HG02970 (cell line): ENCODE results near the gene SHC1.
A peak's percentile ranks its signal among the peaks of the same experiment; 100 is the strongest.

Experiments
- ATAC-seq: cut with Tn5 transposase; IDR thresholded peaks from one replicate; pipeline ENCODE4 v1.9.1; 2021; ENCODE audit warnings: mild to moderate bottlenecking, moderate library complexity, moderate number of reproducible peaks; ENCODE audit not compliant: unreplicated experiment, low FRiP score

SHC1 gene

GRCh38 chr1:154959426-154959780 lies 11.1 kb downstream of the SHC1 start:
- ATAC-seq, result no peak

- ATAC-seq, result no peak
Observed at GRCh38 chr1:154958681-154959425, 11.7 kb downstream of the SHC1 start.

DNA sequence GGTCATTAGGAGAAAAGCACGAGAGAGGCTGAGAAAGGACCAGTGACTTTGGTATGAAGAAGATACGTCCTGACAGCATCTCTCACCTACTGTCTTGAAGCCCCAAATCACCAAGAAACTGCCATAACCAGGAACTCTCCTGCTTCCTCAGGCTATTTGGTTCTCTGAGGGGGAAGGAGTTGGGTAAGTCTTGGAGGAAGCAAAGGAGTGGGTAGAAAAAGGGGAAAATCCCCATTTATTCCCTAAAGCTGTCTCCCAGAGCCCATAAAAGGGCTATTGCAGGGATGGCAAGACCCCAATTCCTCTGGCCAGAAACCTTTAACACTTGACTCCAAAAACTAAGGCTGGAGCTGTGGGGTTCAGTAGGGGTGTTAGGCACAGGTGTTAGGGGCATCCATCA lies 12.5 kb downstream of the SHC1 start:
- ATAC-seq, result no peak

GRCh38 chr1:154957091-154957657 lies 13.4 kb downstream of the SHC1 start:
- no peak for ATAC-seq

- ATAC-seq, result no peak
Observed at GRCh38 chr1:154956544-154956941, 14.0 kb downstream of the SHC1 start.

- peak; percentile 65 for ATAC-seq
Observed at GRCh38 chr1:154955718-154956543, 14.6 kb downstream of the SHC1 start, which contains the start of gene PBXIP1. PBXIP1 (minus strand) TSS chr1:154956099; CDS start chr1:154953721, 2,378 bp downstream.

DNA sequence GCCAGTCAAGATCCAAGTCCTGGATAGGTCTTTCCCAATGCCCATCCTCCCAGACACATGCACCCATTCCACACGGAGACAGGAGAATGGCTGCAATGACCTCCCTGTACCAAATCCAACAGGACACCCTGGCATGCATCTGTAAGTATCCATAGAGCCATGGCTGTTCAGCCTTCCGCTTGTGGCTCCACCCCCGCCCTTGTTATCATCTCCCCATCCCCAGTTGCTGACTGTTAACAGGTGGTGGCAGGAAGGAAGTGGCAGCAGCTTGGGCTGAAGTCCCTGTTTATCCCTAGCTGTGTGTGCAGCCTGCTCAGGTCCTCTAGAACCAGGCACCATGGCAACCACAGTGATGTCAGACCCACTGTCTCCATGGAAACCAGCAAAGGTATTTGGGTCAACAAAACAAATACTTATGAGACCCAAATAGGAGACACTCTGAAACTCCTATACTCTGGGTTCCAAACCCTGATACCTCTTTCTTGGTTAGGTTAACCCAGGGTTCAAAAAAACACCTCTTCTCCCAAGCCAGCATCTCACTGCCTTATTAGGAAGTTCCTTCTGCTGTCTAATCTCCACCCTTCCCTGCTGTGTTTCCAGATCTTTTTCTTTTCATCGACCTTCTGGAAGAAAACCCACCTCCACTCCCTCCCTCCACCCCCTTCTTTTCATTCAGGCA lies 15.4 kb downstream of the SHC1 start:
- ATAC-seq, result peak; percentile 46

DNA sequence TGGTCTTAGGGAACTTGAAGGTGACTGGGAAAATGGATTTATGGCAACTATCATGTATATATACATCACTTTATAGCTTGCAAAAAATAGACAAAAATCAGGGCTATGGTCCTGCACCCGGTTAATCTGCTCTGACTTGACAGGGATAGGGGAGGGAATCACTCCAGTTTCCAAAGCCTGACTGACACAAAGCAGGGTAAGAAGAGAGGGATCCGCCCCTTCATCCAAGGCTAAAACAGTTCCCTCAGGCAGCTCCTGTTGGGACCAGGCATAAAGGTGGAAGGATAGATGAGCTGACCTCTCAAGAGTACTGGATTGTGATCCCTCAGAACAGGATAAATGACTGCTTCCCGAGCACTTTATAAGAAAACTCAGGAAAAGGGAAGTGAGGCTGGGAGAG lies 16.0 kb downstream of the SHC1 start:
- no peak for ATAC-seq

- ATAC-seq, result no peak
Observed at GRCh38 chr1:154953611-154954038, 16.9 kb downstream of the SHC1 start.

- no peak for ATAC-seq
Observed at GRCh38 chr1:154952664-154953063, 17.9 kb downstream of the SHC1 start.

- ATAC-seq, result no peak
Observed at GRCh38 chr1:154951901-154952657, 18.5 kb downstream of the SHC1 start.

GRCh38 chr1:154948079-154948478 lies 22.5 kb downstream of the SHC1 start:
- ATAC-seq, result no peak

- no peak for ATAC-seq
Observed at GRCh38 chr1:154945962-154946850, 24.3 kb downstream of the SHC1 start.

DNA sequence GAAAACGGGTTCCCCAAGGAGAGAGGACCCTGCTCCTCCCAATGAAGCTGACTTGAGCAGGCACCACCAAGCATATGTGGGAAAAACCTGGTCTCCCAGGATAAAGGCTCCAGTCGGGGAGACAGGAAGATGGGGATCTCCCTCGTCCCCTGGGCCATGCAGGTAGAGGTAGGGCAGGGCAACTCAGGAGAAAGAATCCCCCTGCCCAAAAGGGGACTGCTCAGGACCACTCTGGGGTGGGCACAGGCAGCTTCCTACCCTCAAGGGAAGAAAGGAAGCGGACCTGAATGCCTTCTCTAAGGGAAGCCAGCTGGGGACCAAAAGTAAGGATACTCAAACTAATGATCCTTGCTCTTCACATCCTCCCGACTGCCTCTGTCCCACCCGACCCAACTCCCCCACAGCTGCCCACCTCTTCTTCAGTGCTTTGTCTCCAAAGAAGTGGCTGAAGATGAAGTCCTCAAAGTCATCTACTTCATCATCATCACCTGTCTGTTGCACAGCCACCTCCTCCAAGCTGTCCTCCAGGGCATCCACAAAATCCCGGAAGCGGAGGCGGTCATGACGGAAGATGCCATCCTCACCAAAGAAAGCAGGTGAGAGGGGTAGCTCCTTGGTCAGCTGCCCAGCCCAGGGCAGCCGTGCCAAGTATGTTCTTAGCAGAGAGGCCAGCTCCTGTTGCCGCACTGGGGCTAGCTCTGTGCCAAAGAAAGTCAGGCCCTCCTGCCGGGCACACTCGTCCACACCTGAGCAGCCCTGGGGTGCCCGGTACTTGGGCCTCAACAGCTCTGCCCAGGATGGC lies 25.2 kb downstream of the SHC1 start:
- ATAC-seq, result no peak

GRCh38 chr1:154944401-154945159 lies 26.0 kb downstream of the SHC1 start:
- ATAC-seq, result no peak

GRCh38 chr1:154943649-154944400 lies 26.7 kb downstream of the SHC1 start:
- ATAC-seq, result no peak
